IMR-90 (cell line): Measurements from ENCODE around the gene AK3. TPM values are rescaled to one million over a fixed set of nuclear protein-coding genes. Genes with fewer than 3 reads are reported as not detected.

Source experiments
- ATAC-seq: fragments of 200-7000 bp; cut with Tn5 transposase; 2 replicates; pipeline ENCODE4 v1.9.1; 2020; ENCODE audit warnings: low read depth, mild to moderate bottlenecking, moderate library complexity
- BruUV-seq: library from RNA; stranded (reverse); fragments of 400-500 nt; replicated peaks from 2 replicates; lab custom pipeline; 2021; lab: Mats Ljungman, UMichigan
- CTCF ChIA-PET: fragments of 300-600 bp; formaldehyde crosslinking; extraction: SDS; loops from one replicate; lab custom pipeline; 2021; ENCODE audit warnings: antibody characterized with exemption; lab: Yijun Ruan, JAX
- POLR2A ChIA-PET: fragments of 300-600 bp; sonication (Branson Sonifier 250); formaldehyde crosslinking; loops from one replicate; lab custom pipeline; 2022; ENCODE audit warnings: antibody characterized with exemption; ENCODE audit not compliant: unreplicated experiment; lab: Charles Lee
- DNase-seq: peaks from one replicate; pipeline ENCODE4 v3.0.0; 2013
- H2AFZ ChIP-seq: replicated peaks from 2 replicates; pipeline ENCODE3; 2013; ENCODE audit warnings: low read length, mild to moderate bottlenecking; ENCODE audit not compliant: poor library complexity
- H2AK5ac ChIP-seq: 2 replicates; pipeline ENCODE4 v1.6.1; 2013; ENCODE audit warnings: low read depth, low read length, inconsistent platforms
- H2AK9ac ChIP-seq: replicated peaks from 2 replicates; pipeline ENCODE3; 2013; ENCODE audit warnings: mild to moderate bottlenecking, low read depth, low read length, moderate library complexity; ENCODE audit not compliant: poor library complexity
- H2BK120ac ChIP-seq: 2 replicates; pipeline ENCODE4 v1.6.1; 2013; ENCODE audit warnings: low read depth, low read length, inconsistent platforms
- H2BK15ac ChIP-seq: 3 replicates; pipeline ENCODE4 v1.6.1; 2013; ENCODE audit warnings: low read depth, low read length, inconsistent platforms
- H2BK20ac ChIP-seq: 2 replicates; pipeline ENCODE4 v1.6.1; 2013; ENCODE audit warnings: low read depth, mild to moderate bottlenecking, inconsistent platforms, low read length, moderate library complexity
- H2BK5ac ChIP-seq: 2 replicates; pipeline ENCODE4 v1.6.1; 2013; ENCODE audit warnings: mild to moderate bottlenecking, low read depth, low read length, inconsistent platforms; ENCODE audit not compliant: poor library complexity, severe bottlenecking
- H3K14ac ChIP-seq: replicated peaks from 2 replicates; pipeline ENCODE4 v1.6.1; 2013; ENCODE audit warnings: low read depth, low read length, inconsistent platforms
- H3K18ac ChIP-seq: 2 replicates; pipeline ENCODE4 v1.6.1; 2013; ENCODE audit warnings: low read depth, low read length, control low read depth
- H3K23ac ChIP-seq: 2 replicates; pipeline ENCODE4 v1.6.1; 2013; ENCODE audit warnings: low read depth, low read length, inconsistent platforms
- H3K27ac ChIP-seq: 2 replicates; pipeline ENCODE4 v1.5.1; 2013; ENCODE audit warnings: mild to moderate bottlenecking, control low read depth, low read length; ENCODE audit not compliant: insufficient read depth
- H3K27me3 ChIP-seq: 2 replicates; pipeline ENCODE4 v1.6.1; 2013; ENCODE audit warnings: low read length; ENCODE audit not compliant: control insufficient read depth, insufficient read depth
- H3K36me3 ChIP-seq: 2 replicates; pipeline ENCODE4 v1.6.1; 2013; ENCODE audit warnings: low read length, mixed read lengths; ENCODE audit not compliant: control insufficient read depth, insufficient read depth
- H3K4ac ChIP-seq: 2 replicates; pipeline ENCODE4 v1.6.1; 2013; ENCODE audit warnings: low read depth, low read length, inconsistent platforms
- H3K4me1 ChIP-seq: 2 replicates; pipeline ENCODE4 v1.6.1; 2013; ENCODE audit warnings: low read length, mixed read lengths; ENCODE audit not compliant: control insufficient read depth, insufficient read depth
- H3K4me2 ChIP-seq: 2 replicates; pipeline ENCODE4 v1.6.1; 2013; ENCODE audit warnings: low read depth, mild to moderate bottlenecking, control low read depth, low read length, moderate library complexity
- H3K4me3 ChIP-seq: 2 replicates; pipeline ENCODE4 v1.5.1; 2013; ENCODE audit warnings: low read depth, mild to moderate bottlenecking, control low read depth, low read length, moderate library complexity; ENCODE audit not compliant: insufficient read depth
- H3K56ac ChIP-seq: 2 replicates; pipeline ENCODE4 v1.6.1; 2013; ENCODE audit warnings: low read length, inconsistent platforms; ENCODE audit not compliant: insufficient read depth; ENCODE audit errors: extremely low read depth
- H3K79me1 ChIP-seq, 2 experiments: 2 replicates each; pipeline ENCODE4 v1.6.1; 2013; ENCODE audit warnings: low read length in 2 of 2, inconsistent platforms in 1 of 2, low read depth in 1 of 2
- H3K9ac ChIP-seq: 2 replicates; pipeline ENCODE4 v1.6.1; 2013; ENCODE audit warnings: low read depth, low read length, control low read depth
- H3K9me1 ChIP-seq: 2 replicates; pipeline ENCODE4 v1.6.1; 2013; ENCODE audit warnings: low read length, inconsistent platforms; ENCODE audit not compliant: insufficient read depth
- H3K9me3 ChIP-seq: 2 replicates; pipeline ENCODE4 v1.6.1; 2013; ENCODE audit warnings: low read length; ENCODE audit not compliant: control insufficient read depth, insufficient read depth
- H4K20me1 ChIP-seq: 2 replicates; pipeline ENCODE4 v1.6.1; 2013; ENCODE audit warnings: low read length, inconsistent platforms; ENCODE audit not compliant: insufficient read depth
- H4K5ac ChIP-seq: 2 replicates; pipeline ENCODE4 v1.6.1; 2013; ENCODE audit warnings: mild to moderate bottlenecking, low read depth, low read length, control low read depth
- H4K8ac ChIP-seq, 2 experiments: 2 replicates each; pipeline ENCODE4 v1.6.1; 2013; ENCODE audit warnings: low read depth in 2 of 2, low read length in 2 of 2, control low read depth in 1 of 2, inconsistent platforms in 1 of 2
- H4K91ac ChIP-seq: 2 replicates; pipeline ENCODE4 v1.6.1; 2013; ENCODE audit warnings: low read depth, low read length, inconsistent platforms; ENCODE audit not compliant: insufficient read depth
- ELK1 ChIP-seq: fragments of 150-350 bp; IDR thresholded peaks from 2 replicates; pipeline ENCODE4 v1.6.1; 2016; ENCODE audit warnings: low read depth, mild to moderate bottlenecking, low read length, moderate library complexity, borderline replicate concordance
- FOS ChIP-seq: fragments of 150-350 bp; IDR thresholded peaks from 2 replicates; pipeline ENCODE4 v1.6.1; 2016; ENCODE audit warnings: low read depth, low read length
- POLR2A ChIP-seq: IDR thresholded peaks from 2 replicates; pipeline ENCODE4 v1.6.1; 2012; ENCODE audit warnings: mild to moderate bottlenecking, low read depth, low read length
- RAD21 ChIP-seq: IDR thresholded peaks from 2 replicates; pipeline ENCODE4 v1.6.1; 2012; ENCODE audit warnings: low read length, improper control_type of control experiment
- SMC3 ChIP-seq: fragments of 150-350 bp; IDR thresholded peaks from 2 replicates; pipeline ENCODE4 v1.6.1; 2016; ENCODE audit warnings: low read depth, mild to moderate bottlenecking, antibody characterized with exemption, low read length, moderate library complexity
- WGBS, 2 experiments: methylation state at CpG; one replicate each; pipeline versions ENCODE4 v1.1.5 to v1.1.7; 2013; ENCODE audit warnings: missing lambda C conversion rate in 2 of 2; ENCODE audit not compliant: insufficient read length in 1 of 2; ENCODE audit errors: extremely low coverage in 2 of 2; 5-methylcytosine and 5-hydroxymethylcytosine counted together
- dilution Hi-C: fragments of 300-500 bp; cut with HindIII; formaldehyde crosslinking; loops from one replicate; pipeline ENCODE4 v1.14.3; 2018; ENCODE audit warnings: low sequenced_read_pairs; ENCODE audit not compliant: unreplicated experiment
- in situ Hi-C: fragments of 300-500 bp; cut with MboI; formaldehyde crosslinking; loops from 3 replicates; pipeline ENCODE4 v1.14.3; 2019; ENCODE audit warnings: low sequenced_read_pairs, inconsistent platforms, mixed read lengths
- intact Hi-C: fragments of 100-400 bp; cut with micrococcal nuclease; formaldehyde crosslinking; loops from 2 replicates; pipeline ENCODE4 v1.10.0; 2022
- polyA plus RNA-seq, 3 experiments: library from polyadenylated mRNA; depleted of rRNA; stranded (reverse); fragments of >200 nt; gene quantifications; 2 replicates each; pipeline ENCODE4 v1.2.3, GENCODE V29; 2012; ENCODE audit warnings: low replicate concordance in 1 of 3
- total RNA-seq: library from RNA; depleted of rRNA; stranded (reverse); fragments of >200 nt; gene quantifications from 2 replicates; pipeline ENCODE4 v1.2.3, GENCODE V29; 2012
- TF ChIP-seq, protein P1 (sequence below): conservative IDR thresholded peaks from 2 replicates; pipeline ENCODE4 v1.5.1; 2012; ENCODE audit warnings: mild to moderate bottlenecking, low read depth, low read length, improper control_type of control experiment

The AK3 gene
- total and polyA plus RNA-seq, 2 of the 4 experiments (the other 2 are of a cell fraction) = 24.7 to 26.2 TPM

- Histone ChIP-seq H3K4me1 (no peaks in the 10 kb centered on the region), H3K27me3 (peaks cover 5% of the 10 kb centered on the region), H3K9me1 (no peaks in the 10 kb centered on the region), H2AFZ (no peak overlapping the region), H3K9ac (no peak overlapping the region), H3K4ac (no peak overlapping the region), H4K8ac (no peak overlapping the region), H4K91ac (no peak overlapping the region), H3K4me3 (no peak overlapping the region), H2BK5ac (no peak overlapping the region), H2BK20ac (no peak overlapping the region), H3K23ac (no peak overlapping the region), H3K56ac (no peak overlapping the region), H2AK5ac (no peak overlapping the region), H3K36me3 (no peaks in the 10 kb centered on the region), H3K9me3 (no peaks in the 10 kb centered on the region), H3K27ac (no peak overlapping the region), H3K79me1 (no peaks in the 10 kb centered on the region), H2BK120ac (no peak overlapping the region), H3K14ac (no peak overlapping the region), H3K4me2 (no peak overlapping the region), H3K18ac (no peak overlapping the region), H2AK9ac (no peak overlapping the region), H4K20me1 (no peaks in the 10 kb centered on the region), H2BK15ac (no peak overlapping the region), H4K5ac (no peak overlapping the region)
- intact Hi-C loops (loop anchor here (1.0 to 2.0 kb wide), 4 partner anchors 35 to 839 kb away; no protein-coding TSS in a partner anchor), dilution Hi-C loops (no loop called here), in situ Hi-C loops (loop anchor here (10.0 to 25.0 kb wide), 3 partner anchors 163 to 675 kb away; partner anchors contain the start of genes INSL6 and PLGRKT)
- TF ChIP-seq, protein P1, sequence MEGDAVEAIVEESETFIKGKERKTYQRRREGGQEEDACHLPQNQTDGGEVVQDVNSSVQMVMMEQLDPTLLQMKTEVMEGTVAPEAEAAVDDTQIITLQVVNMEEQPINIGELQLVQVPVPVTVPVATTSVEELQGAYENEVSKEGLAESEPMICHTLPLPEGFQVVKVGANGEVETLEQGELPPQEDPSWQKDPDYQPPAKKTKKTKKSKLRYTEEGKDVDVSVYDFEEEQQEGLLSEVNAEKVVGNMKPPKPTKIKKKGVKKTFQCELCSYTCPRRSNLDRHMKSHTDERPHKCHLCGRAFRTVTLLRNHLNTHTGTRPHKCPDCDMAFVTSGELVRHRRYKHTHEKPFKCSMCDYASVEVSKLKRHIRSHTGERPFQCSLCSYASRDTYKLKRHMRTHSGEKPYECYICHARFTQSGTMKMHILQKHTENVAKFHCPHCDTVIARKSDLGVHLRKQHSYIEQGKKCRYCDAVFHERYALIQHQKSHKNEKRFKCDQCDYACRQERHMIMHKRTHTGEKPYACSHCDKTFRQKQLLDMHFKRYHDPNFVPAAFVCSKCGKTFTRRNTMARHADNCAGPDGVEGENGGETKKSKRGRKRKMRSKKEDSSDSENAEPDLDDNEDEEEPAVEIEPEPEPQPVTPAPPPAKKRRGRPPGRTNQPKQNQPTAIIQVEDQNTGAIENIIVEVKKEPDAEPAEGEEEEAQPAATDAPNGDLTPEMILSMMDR = peak; percentile 86
- no peak for TF ChIP-seq ELK1
- peak; percentile 83 for TF ChIP-seq SMC3
- peak; percentile 91 for TF ChIP-seq RAD21
- 0 out of 2 replicates have a peak, but pooled peaks have one; percentile 31 for TF ChIP-seq POLR2A
- TF ChIP-seq FOS = no peak
- ChIA-PET POLR2A (no interaction called here), CTCF (interaction anchor here (0.7 to 2.3 kb wide), 3 partner anchors 162 to 226 kb away, joined by 3 to 8 read pairs (median 3); no protein-coding TSS in a partner anchor)
- 100% methylated on average over 2 of the region's 22 CpGs; no CpG with 5 or more reads in 1 of the 2 experiments for whole genome bisulfite sequencing, 2 experiments
- DNase-seq (peak; percentile 73), ATAC-seq (peak; percentile 57)
- no TSS peak for BruUV-seq
Measured at GRCh38 chr9:4762108-4762885, 21.3 kb upstream of the AK3 start.
